AG04450 (cell line): ENCODE measurements around the gene PANX3. TPM values are rescaled to one million over a fixed set of nuclear protein-coding genes. Genes with fewer than 3 reads are reported as not detected.

Source experiments
- CTCF ChIA-PET: fragments of 300-600, 350-600 bp; formaldehyde crosslinking; extraction: SDS; loops from one replicate; lab custom pipeline; 2022; ENCODE audit warnings: antibody characterized with exemption, inconsistent platforms; lab: Charles Lee
- POLR2A ChIA-PET: fragments of 350-600 bp; formaldehyde crosslinking; extraction: SDS; loops from one replicate; lab custom pipeline; 2021; ENCODE audit warnings: antibody characterized with exemption, inconsistent platforms; lab: Yijun Ruan, JAX
- DNase-seq: peaks from one replicate; pipeline ENCODE4 v3.0.0-alpha.2; 2011; ENCODE audit warnings: low read depth, low spot score
- H3K27ac ChIP-seq: one replicate; pipeline ENCODE4 v1.5.1; 2012; ENCODE audit warnings: low read depth, low read length, control low read depth
- H3K27me3 ChIP-seq: one replicate; pipeline ENCODE4 v1.6.0; 2012; ENCODE audit warnings: low read length; ENCODE audit not compliant: control insufficient read depth, insufficient read depth
- H3K4me3 ChIP-seq: 2 replicates; pipeline ENCODE4 v1.5.1; 2011; ENCODE audit warnings: mild to moderate bottlenecking, low read depth, low read length, control low read depth
- H3K9me3 ChIP-seq: 2 replicates; pipeline ENCODE4 v1.5.1; 2012; ENCODE audit warnings: low read length; ENCODE audit not compliant: control insufficient read depth, insufficient read depth
- polyA plus RNA-seq: library from polyadenylated mRNA; depleted of rRNA; stranded (reverse); fragments of >200 nt; gene quantifications from 2 replicates; pipeline ENCODE4 v1.2.3, GENCODE V29; 2011
- TF ChIP-seq, protein P1 (sequence below): IDR thresholded peaks from 2 replicates; pipeline ENCODE4 v1.5.1; 2011; ENCODE audit warnings: low read depth, low read length, control low read depth, inconsistent platforms

Gene PANX3
- polyA plus RNA-seq, 1 experiment: not detected

- H3K27ac ChIP-seq: no peak overlapping the region
- H3K27me3 ChIP-seq: peaks cover 12% of the 10 kb centered on the region
- DNase-seq: no peak
- TF ChIP-seq, protein P1, sequence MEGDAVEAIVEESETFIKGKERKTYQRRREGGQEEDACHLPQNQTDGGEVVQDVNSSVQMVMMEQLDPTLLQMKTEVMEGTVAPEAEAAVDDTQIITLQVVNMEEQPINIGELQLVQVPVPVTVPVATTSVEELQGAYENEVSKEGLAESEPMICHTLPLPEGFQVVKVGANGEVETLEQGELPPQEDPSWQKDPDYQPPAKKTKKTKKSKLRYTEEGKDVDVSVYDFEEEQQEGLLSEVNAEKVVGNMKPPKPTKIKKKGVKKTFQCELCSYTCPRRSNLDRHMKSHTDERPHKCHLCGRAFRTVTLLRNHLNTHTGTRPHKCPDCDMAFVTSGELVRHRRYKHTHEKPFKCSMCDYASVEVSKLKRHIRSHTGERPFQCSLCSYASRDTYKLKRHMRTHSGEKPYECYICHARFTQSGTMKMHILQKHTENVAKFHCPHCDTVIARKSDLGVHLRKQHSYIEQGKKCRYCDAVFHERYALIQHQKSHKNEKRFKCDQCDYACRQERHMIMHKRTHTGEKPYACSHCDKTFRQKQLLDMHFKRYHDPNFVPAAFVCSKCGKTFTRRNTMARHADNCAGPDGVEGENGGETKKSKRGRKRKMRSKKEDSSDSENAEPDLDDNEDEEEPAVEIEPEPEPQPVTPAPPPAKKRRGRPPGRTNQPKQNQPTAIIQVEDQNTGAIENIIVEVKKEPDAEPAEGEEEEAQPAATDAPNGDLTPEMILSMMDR: no peak
- POLR2A ChIA-PET: interaction anchor here (1.6 kb wide), 1 partner anchor 176 kb away, joined by 5 read pairs; the partner anchor contains the start of gene MSANTD2
- peak overlapping the region; percentile 97 for H3K4me3 ChIP-seq
- CTCF ChIA-PET: interaction anchor here (0.9 to 5.2 kb wide), 8 partner anchors 20 to 555 kb away, joined by 3 to 49 read pairs (median 7); partner anchors contain the start of gene OR8B3
- H3K9me3 ChIP-seq: no peaks in the 10 kb centered on the region
Observed at GRCh38 chr11:124623861-124624525, 12.8 kb downstream of the PANX3 start.

GRCh38 chr11:124625504-124626168 lies 14.4 kb downstream of the PANX3 start:
- Histone ChIP-seq H3K27ac (no peak overlapping the region), H3K4me3 (no peak overlapping the region), H3K9me3 (no peaks in the 10 kb centered on the region), H3K27me3 (peaks cover 2% of the 10 kb centered on the region)
- ChIA-PET CTCF (interaction anchor here (0.6 to 5.2 kb wide), 6 partner anchors 8 to 554 kb away, joined by 3 to 49 read pairs (median 4); no protein-coding TSS in a partner anchor), POLR2A (no interaction called here)
- DNase-seq: no peak
- TF ChIP-seq, protein P1: no peak

GRCh38 chr11:124627546-124627945 lies 16.3 kb downstream of the PANX3 start:
- POLR2A ChIA-PET: no interaction called here
- TF ChIP-seq, protein P1: no peak
- H3K9me3 ChIP-seq: no peaks in the 10 kb centered on the region
- DNase-seq: no peak
- H3K27ac ChIP-seq: no peak overlapping the region
- no peak overlapping the region for H3K4me3 ChIP-seq
- CTCF ChIA-PET: interaction anchor here (0.5 to 1.6 kb wide), 6 partner anchors 16 to 556 kb away, joined by 3 to 5 read pairs (median 3); no protein-coding TSS in a partner anchor
- no peaks in the 10 kb centered on the region for H3K27me3 ChIP-seq

DNA sequence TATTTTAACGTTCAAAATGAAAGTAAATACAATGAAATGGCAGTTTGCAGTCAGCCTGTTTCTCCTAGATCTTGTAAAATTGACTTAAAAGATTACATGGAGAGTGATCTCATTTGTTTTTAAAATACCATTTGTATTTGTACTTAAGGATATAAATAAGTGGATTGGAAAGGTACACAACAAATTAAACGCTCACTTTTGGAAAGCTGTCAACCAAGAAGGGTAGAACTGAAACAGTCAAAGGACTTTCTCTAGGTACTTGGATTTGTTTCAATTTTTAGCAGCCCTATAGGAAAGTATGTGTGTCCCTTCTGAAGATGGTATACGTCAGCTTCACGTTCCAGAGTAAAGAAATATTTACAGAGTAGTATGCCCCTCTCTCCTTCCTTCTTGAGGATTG lies 18.7 kb downstream of the PANX3 start:
- Histone ChIP-seq H3K27ac (no peak overlapping the region), H3K9me3 (no peaks in the 10 kb centered on the region), H3K4me3 (no peak overlapping the region), H3K27me3 (no peaks in the 10 kb centered on the region)
- DNase-seq: no peak
- CTCF ChIA-PET: interaction anchor here (1.0 to 7.5 kb wide), 6 partner anchors 10 to 247 kb away, joined by 3 to 62 read pairs (median 4); no protein-coding TSS in a partner anchor
- POLR2A ChIA-PET: no interaction called here
- TF ChIP-seq, protein P1: no peak
